ENCODE results near the gene TFRC.
"Not testable (repeated sequence)": the region's sequence is repeated elsewhere in the genome, so short reads cannot be mapped to it uniquely, and the experiment has no call there.

TFRC gene

DNA sequence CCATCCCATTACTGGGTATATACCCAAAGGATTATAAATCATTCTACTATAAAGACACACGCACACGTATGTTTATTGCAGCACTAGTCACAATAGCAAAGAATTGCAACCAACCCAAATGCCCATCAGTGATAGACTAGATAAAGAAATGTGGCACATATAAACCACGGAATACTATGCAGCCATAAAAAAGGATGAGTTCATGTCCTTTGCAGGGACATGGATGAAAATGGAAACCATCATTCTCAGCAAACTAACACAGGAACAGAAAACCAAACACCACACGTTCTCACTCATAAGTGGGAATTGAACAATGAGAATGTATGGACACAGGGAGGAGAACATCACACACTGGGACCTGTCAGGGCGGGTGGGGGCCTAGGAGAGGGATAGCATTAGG is 63.7 kb downstream of the TFRC start:
- H3K27ac ChIP-seq (ENCODE audit: low read length); H3K9me3 ChIP-seq (ENCODE audit: control insufficient read depth in 2 of 2, low read length in 2 of 2); H3K4me3 ChIP-seq (ENCODE audit: low read length in 2 of 2); H3K27me3 ChIP-seq (ENCODE audit: control insufficient read depth in 1 of 2, insufficient read depth in 2 of 2, low read length in 2 of 2); H3K9ac ChIP-seq (ENCODE audit: low read length in 2 of 2); H3K36me3 ChIP-seq (ENCODE audit: control insufficient read depth in 2 of 2, insufficient read depth in 2 of 2, low read length in 2 of 2); H3K4me1 ChIP-seq (ENCODE audit: control insufficient read depth, insufficient read depth, low read length): not testable (repeated sequence)

DNA sequence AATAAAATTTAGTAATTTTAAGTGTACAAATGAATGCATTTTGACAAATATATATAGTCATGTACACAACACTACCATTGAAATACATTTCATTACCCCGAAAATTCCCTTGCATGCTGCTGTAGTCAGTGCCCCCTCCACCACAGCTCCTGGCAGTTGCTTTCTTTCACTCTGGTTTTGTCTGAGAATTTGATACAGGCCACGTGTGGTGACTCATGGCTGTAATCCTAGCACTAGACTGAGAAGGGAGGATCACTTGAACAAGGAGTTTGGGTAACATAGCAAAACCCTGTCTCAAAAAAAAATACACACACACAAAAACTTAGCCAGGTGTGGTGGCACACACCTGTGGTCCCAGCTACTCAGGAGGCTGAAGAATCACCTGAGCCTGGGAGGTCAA is 65.4 kb downstream of the TFRC start:
- Histone ChIP-seq H3K27me3 (ENCODE audit: control insufficient read depth in 1 of 2, insufficient read depth in 2 of 2, low read length in 2 of 2) (no peaks in the 10 kb centered on the region), H3K9me3 (ENCODE audit: control insufficient read depth in 2 of 2, low read length in 2 of 2) (peaks cover 0 to 2% of the 10 kb centered on the region in 2 donors), H3K9ac (ENCODE audit: low read length in 2 of 2) (no peak overlapping the region), H3K4me3 (ENCODE audit: low read length in 2 of 2) (no peak overlapping the region), H3K27ac (ENCODE audit: low read length) (no peak overlapping the region), H3K4me1 (ENCODE audit: control insufficient read depth, insufficient read depth, low read length) (no peaks in the 10 kb centered on the region), H3K36me3 (ENCODE audit: control insufficient read depth in 2 of 2, insufficient read depth in 2 of 2, low read length in 2 of 2) (no peaks in the 10 kb centered on the region)

DNA sequence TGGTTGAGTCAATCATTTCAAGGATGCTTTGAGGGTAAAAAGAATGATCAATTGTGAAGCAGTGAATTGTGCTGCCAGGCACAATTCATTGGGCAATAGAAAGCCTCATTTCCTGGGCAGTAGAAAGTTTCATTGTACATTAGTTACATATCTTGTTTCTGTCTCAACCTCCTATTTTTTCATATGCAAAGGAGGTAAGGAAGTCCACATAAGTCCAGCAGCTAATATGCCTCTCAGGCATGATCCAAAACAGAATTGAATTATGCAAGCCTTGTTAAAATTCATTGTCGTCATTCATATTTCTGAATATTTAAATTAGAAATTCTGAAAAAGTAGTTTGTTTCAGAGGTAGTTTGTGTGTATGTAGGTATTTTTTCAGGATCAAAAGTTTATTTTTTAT is 65.8 kb downstream of the TFRC start:
- H3K27me3 ChIP-seq (ENCODE audit: control insufficient read depth in 1 of 2, insufficient read depth in 2 of 2, low read length in 2 of 2): no peaks in the 10 kb centered on the region
- H3K36me3 ChIP-seq (ENCODE audit: control insufficient read depth in 2 of 2, insufficient read depth in 2 of 2, low read length in 2 of 2): no peaks in the 10 kb centered on the region
- peaks cover 0 to 3% of the 10 kb centered on the region in 2 donors for H3K9me3 ChIP-seq (ENCODE audit: control insufficient read depth in 2 of 2, low read length in 2 of 2)
- no peak overlapping the region for H3K27ac ChIP-seq (ENCODE audit: low read length)
- no peak overlapping the region for H3K4me3 ChIP-seq (ENCODE audit: low read length in 2 of 2)
- H3K4me1 ChIP-seq (ENCODE audit: control insufficient read depth, insufficient read depth, low read length): no peaks in the 10 kb centered on the region
- H3K9ac ChIP-seq (ENCODE audit: low read length in 2 of 2): no peak overlapping the region

DNA sequence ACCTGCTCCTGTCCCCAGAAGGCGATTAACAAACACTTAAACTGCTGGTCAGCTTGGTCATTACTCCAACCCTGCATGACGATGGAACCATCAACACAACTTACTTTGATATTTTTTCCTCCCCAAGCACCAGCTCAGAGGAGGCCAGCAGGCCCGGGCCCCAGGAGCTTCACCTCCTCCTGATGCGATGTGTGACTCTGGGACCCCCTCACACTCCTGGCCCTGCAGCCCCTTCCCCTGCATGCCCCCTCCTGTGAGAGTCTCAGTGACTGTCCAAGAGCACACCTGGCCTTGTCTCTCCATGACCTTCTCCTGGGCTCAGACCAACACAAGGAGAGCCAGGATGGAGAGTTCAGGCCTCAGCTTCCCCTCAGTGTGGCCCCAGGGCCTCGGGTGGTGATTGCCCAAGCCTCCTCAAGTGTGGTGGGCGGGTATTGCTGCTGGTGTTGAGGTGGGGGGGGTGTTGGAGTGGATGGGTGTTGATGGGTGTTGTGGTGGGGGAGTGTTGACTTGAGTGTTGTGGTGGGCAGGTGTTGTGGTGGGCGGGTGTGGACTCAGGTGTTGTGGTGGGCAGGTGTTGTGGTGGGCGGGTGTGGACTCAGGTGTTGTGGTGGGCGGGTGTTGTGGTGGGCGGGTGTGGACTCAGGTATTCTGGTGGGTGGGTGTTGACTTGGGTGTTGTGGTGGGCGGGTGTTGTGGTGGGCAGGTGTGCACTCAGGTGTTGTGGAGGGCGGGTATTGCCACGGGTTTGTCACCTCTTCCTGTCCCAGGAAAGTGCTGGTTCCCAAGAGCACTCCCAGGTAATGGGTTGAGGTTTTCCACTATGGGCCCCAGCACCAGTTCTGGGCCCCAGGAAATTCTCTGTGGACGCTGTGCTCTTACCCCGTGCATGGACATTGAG is 68.1 kb downstream of the TFRC start:
- no peaks in the 10 kb centered on the region for H3K27me3 ChIP-seq (ENCODE audit: control insufficient read depth in 1 of 2, insufficient read depth in 2 of 2, low read length in 2 of 2)

DNA sequence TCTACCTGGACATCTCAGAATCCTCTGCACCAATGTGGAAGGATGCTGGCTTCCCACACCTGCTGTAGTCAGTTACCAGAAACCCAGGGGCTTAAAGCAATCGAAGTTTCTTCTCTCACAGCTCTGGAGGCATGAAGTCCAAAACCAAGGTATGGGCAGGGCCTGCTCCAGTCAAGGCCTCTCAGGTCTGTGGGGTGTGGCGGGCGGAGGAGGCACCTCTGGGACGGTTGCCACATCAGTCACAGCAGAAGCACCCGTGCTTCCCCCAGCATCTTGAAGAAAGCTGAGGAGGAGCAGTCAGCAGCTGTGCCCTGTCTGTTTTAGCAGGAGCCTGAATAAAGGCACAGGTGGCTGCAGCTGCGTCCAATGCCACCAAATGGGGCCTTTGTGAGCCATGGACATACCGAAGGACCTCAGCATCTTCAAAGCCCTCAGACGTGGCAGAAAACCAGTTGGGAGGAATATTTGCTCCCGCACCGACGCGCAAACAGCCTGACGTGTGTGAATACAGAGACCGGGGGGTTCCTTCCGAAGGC is 68.9 kb downstream of the TFRC start:
- no peak overlapping the region for H3K27ac ChIP-seq (ENCODE audit: low read length)
- H3K36me3 ChIP-seq (ENCODE audit: control insufficient read depth in 2 of 2, insufficient read depth in 2 of 2, low read length in 2 of 2): no peaks in the 10 kb centered on the region
- H3K27me3 ChIP-seq (ENCODE audit: control insufficient read depth in 1 of 2, insufficient read depth in 2 of 2, low read length in 2 of 2): peaks cover 0 to 3% of the 10 kb centered on the region in 2 donors
- no peak overlapping the region for H3K9ac ChIP-seq (ENCODE audit: low read length in 2 of 2)
- H3K4me3 ChIP-seq (ENCODE audit: low read length in 2 of 2): no peak overlapping the region
- no peaks in the 10 kb centered on the region for H3K4me1 ChIP-seq (ENCODE audit: control insufficient read depth, insufficient read depth, low read length)
- H3K9me3 ChIP-seq (ENCODE audit: control insufficient read depth in 2 of 2, low read length in 2 of 2): peaks cover 0 to 3% of the 10 kb centered on the region in 2 donors

More for the DNA sequence above, 68.1 kb downstream of the TFRC start:
- no peak overlapping the region for H3K27ac ChIP-seq (ENCODE audit: low read length)
- no peak overlapping the region for H3K4me3 ChIP-seq (ENCODE audit: low read length in 2 of 2)
- no peaks in the 10 kb centered on the region for H3K36me3 ChIP-seq (ENCODE audit: control insufficient read depth in 2 of 2, insufficient read depth in 2 of 2, low read length in 2 of 2)
- H3K4me1 ChIP-seq (ENCODE audit: control insufficient read depth, insufficient read depth, low read length): no peaks in the 10 kb centered on the region
- H3K9ac ChIP-seq (ENCODE audit: low read length in 2 of 2): no peak overlapping the region
- peaks cover 0 to 3% of the 10 kb centered on the region in 2 donors for H3K9me3 ChIP-seq (ENCODE audit: control insufficient read depth in 2 of 2, low read length in 2 of 2)

DNA sequence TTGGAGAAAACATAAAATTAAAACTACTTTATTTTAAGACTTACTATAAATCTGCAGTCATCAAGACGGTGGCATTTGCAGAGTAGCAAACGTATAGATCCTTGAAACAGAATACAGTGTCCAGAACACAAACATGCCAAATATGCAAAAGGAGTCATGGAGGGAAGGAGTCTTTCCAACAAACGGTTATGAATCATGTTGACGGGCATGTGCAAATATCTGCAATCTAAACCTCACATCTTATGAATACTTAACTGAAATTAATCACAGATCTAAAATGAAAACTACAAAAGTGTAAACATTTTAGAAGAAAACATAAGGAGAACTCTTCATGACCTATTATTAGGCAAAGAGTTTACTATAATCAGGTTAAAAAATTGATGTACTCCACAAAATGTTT is 69.4 kb downstream of the TFRC start:
- peaks cover 0 to 3% of the 10 kb centered on the region in 2 donors for H3K9me3 ChIP-seq (ENCODE audit: control insufficient read depth in 2 of 2, low read length in 2 of 2)

DNA sequence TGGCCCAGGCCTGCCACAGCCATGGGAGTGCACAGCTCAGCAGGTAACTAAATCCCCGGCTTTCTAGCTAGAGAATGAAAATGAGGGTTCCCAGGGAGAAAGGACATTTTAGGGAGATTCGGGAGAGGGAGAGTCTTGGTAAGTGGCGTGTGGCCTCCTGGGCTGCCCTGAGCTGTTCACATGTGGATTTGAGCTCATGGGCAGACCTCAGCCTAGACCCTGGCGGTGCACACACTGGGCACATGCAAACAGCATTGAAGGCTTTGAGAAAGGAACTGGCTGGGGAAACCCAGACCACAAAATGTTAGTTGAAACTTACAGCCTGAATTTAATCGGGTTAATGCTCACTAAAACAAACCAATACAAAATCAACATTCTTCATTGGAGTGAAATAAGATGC is 72.4 kb downstream of the TFRC start:
- Histone ChIP-seq H3K27me3 (ENCODE audit: control insufficient read depth in 1 of 2, insufficient read depth in 2 of 2, low read length in 2 of 2) (peaks cover 0 to 3% of the 10 kb centered on the region in 2 donors), H3K36me3 (ENCODE audit: control insufficient read depth in 2 of 2, insufficient read depth in 2 of 2, low read length in 2 of 2) (no peaks in the 10 kb centered on the region), H3K9me3 (ENCODE audit: control insufficient read depth in 2 of 2, low read length in 2 of 2) (peaks cover 0 to 3% of the 10 kb centered on the region in 2 donors), H3K9ac (ENCODE audit: low read length in 2 of 2) (no peak overlapping the region), H3K4me3 (ENCODE audit: low read length in 2 of 2) (no peak overlapping the region), H3K27ac (ENCODE audit: low read length) (no peak overlapping the region), H3K4me1 (ENCODE audit: control insufficient read depth, insufficient read depth, low read length) (no peaks in the 10 kb centered on the region)

More for the DNA sequence above, 69.4 kb downstream of the TFRC start:
- Histone ChIP-seq H3K4me3 (ENCODE audit: low read length in 2 of 2) (no peak overlapping the region), H3K4me1 (ENCODE audit: control insufficient read depth, insufficient read depth, low read length) (no peaks in the 10 kb centered on the region), H3K27me3 (ENCODE audit: control insufficient read depth in 1 of 2, insufficient read depth in 2 of 2, low read length in 2 of 2) (peaks cover 0 to 3% of the 10 kb centered on the region in 2 donors), H3K9ac (ENCODE audit: low read length in 2 of 2) (no peak overlapping the region), H3K27ac (ENCODE audit: low read length) (no peak overlapping the region), H3K36me3 (ENCODE audit: control insufficient read depth in 2 of 2, insufficient read depth in 2 of 2, low read length in 2 of 2) (no peaks in the 10 kb centered on the region)

DNA sequence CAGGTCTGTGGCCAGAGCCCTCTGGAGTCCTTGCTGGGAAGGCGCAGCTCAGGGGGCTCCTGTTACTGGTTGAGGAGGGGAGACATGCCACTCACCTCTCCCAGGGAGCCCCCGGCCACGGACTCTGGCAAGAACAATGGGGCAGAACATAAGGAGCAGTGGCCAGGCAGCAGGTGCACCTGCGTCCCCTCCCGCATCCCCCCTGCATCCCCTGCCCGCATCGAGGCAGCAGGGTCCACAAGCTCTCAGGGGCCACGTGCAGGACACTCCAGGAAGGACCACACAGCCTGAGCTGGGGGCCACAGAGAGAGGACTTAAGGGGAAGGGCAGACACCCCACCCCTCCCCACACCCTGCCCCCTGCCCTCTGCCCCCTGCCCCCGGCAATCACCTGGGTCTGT is 73.0 kb downstream of the TFRC start:
- no peaks in the 10 kb centered on the region for H3K4me1 ChIP-seq (ENCODE audit: control insufficient read depth, insufficient read depth, low read length)
- H3K27me3 ChIP-seq (ENCODE audit: control insufficient read depth in 1 of 2, insufficient read depth in 2 of 2, low read length in 2 of 2): peaks cover 0 to 3% of the 10 kb centered on the region in 2 donors
- H3K9ac ChIP-seq (ENCODE audit: low read length in 2 of 2): no peak overlapping the region
- H3K9me3 ChIP-seq (ENCODE audit: control insufficient read depth in 2 of 2, low read length in 2 of 2): peaks cover 0 to 3% of the 10 kb centered on the region in 2 donors
- no peak overlapping the region for H3K27ac ChIP-seq (ENCODE audit: low read length)
- H3K36me3 ChIP-seq (ENCODE audit: control insufficient read depth in 2 of 2, insufficient read depth in 2 of 2, low read length in 2 of 2): no peaks in the 10 kb centered on the region
- no peak overlapping the region for H3K4me3 ChIP-seq (ENCODE audit: low read length in 2 of 2)

DNA sequence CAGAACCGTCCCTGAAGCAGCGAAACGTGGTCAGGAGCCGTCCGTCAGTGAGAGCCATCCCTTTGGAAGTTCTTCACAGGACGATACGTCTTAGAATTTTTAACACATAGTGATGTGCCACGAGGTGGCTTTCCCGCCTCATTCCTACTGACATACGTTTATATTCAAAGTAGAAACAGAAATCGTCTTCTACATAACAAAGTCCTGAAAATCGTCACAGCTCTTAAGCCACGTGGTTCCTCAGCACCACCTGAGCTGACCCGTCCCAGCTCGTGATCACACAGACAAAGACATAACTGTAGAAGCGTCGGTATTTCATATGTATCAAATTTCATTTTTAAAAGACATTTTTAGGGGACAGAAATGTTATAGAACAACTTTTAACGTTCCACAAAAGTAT is 73.5 kb downstream of the TFRC start:
- Histone ChIP-seq H3K4me3 (ENCODE audit: low read length in 2 of 2) (no peak overlapping the region), H3K36me3 (ENCODE audit: control insufficient read depth in 2 of 2, insufficient read depth in 2 of 2, low read length in 2 of 2) (no peaks in the 10 kb centered on the region), H3K9ac (ENCODE audit: low read length in 2 of 2) (no peak overlapping the region), H3K27ac (ENCODE audit: low read length) (no peak overlapping the region), H3K4me1 (ENCODE audit: control insufficient read depth, insufficient read depth, low read length) (no peaks in the 10 kb centered on the region), H3K27me3 (ENCODE audit: control insufficient read depth in 1 of 2, insufficient read depth in 2 of 2, low read length in 2 of 2) (peaks cover 0 to 3% of the 10 kb centered on the region in 2 donors), H3K9me3 (ENCODE audit: control insufficient read depth in 2 of 2, low read length in 2 of 2) (peaks cover 0 to 3% of the 10 kb centered on the region in 2 donors)

DNA sequence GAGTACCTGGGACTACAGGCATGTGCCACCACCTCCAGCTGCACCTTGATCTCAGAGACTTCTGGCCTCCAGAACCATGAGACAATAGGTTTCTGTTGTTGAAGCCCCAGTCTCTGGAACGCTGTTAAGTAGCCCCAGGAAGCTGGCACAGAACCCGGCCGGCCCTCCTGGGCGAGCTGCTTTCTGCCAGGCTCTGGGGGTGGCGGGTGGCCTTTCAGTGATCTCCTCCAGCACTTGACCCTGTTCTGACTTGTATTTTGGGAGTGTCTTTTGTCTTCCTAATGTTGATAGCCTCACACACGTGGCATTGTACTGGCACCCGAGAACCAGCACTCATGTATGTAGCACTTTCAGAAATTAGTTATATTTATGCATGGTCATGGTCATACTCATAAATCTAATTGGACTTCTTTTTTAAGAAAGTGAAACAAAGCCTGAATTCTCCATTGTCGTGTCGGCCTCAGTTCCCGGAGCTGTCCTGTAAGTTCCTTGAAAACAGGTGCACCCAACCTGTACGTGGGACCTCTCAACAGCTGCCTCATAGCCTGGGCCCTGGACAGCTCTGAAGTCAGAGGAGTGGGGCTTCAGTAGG is 74.0 kb downstream of the TFRC start:
- no peaks in the 10 kb centered on the region for H3K4me1 ChIP-seq (ENCODE audit: control insufficient read depth, insufficient read depth, low read length)
- H3K27me3 ChIP-seq (ENCODE audit: control insufficient read depth in 1 of 2, insufficient read depth in 2 of 2, low read length in 2 of 2): peaks cover 0 to 3% of the 10 kb centered on the region in 2 donors
- H3K9me3 ChIP-seq (ENCODE audit: control insufficient read depth in 2 of 2, low read length in 2 of 2): peaks cover 0 to 3% of the 10 kb centered on the region in 2 donors
- H3K27ac ChIP-seq (ENCODE audit: low read length): no peak overlapping the region
- no peak overlapping the region for H3K9ac ChIP-seq (ENCODE audit: low read length in 2 of 2)
- H3K36me3 ChIP-seq (ENCODE audit: control insufficient read depth in 2 of 2, insufficient read depth in 2 of 2, low read length in 2 of 2): no peaks in the 10 kb centered on the region
- H3K4me3 ChIP-seq (ENCODE audit: low read length in 2 of 2): no peak overlapping the region

DNA sequence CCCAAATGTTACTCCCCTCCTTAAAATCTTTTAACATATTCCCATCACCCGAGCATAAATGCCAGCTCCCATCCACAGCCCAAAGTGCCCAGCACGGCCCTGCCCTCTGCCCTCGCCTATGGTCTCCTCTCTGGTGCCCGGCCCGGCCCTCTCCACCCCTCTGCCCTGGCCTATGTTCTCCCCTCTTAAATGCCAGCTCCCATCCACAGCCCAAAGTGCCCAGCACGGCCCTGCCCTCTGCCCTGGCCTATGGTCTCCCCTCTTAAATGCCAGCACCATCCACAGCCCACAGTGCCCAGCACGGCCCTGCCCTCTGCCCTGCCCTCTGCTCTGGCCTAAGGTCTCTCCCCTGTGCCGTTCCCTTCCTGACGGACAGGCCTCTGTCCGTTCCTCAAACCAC is 76.6 kb downstream of the TFRC start:
- not testable (repeated sequence) for H3K9me3 ChIP-seq (ENCODE audit: control insufficient read depth in 2 of 2, low read length in 2 of 2); H3K9ac ChIP-seq (ENCODE audit: low read length in 2 of 2); H3K27me3 ChIP-seq (ENCODE audit: control insufficient read depth in 1 of 2, insufficient read depth in 2 of 2, low read length in 2 of 2); H3K4me3 ChIP-seq (ENCODE audit: low read length in 2 of 2); H3K36me3 ChIP-seq (ENCODE audit: control insufficient read depth in 2 of 2, insufficient read depth in 2 of 2, low read length in 2 of 2); H3K4me1 ChIP-seq (ENCODE audit: control insufficient read depth, insufficient read depth, low read length); H3K27ac ChIP-seq (ENCODE audit: low read length)
